ENCODE measurements around the gene TRAF2. TPM values are rescaled to one million over a fixed set of nuclear protein-coding genes. Genes with fewer than 3 reads are reported as not detected.

TRAF2 gene
- total RNA-seq, 1 donor from 2014 or later, result 21.7 TPM

GRCh38 chr9:136945333-136946227 lies 59.3 kb downstream of the TRAF2 start:
- peak overlapping the region; percentile 88 for H3K4me3 Mint-ChIP-seq (ENCODE audit: unreplicated experiment)
- peaks cover 3% of the 10 kb centered on the region for H3K36me3 Mint-ChIP-seq (ENCODE audit: low read depth, unreplicated experiment)

DNA sequence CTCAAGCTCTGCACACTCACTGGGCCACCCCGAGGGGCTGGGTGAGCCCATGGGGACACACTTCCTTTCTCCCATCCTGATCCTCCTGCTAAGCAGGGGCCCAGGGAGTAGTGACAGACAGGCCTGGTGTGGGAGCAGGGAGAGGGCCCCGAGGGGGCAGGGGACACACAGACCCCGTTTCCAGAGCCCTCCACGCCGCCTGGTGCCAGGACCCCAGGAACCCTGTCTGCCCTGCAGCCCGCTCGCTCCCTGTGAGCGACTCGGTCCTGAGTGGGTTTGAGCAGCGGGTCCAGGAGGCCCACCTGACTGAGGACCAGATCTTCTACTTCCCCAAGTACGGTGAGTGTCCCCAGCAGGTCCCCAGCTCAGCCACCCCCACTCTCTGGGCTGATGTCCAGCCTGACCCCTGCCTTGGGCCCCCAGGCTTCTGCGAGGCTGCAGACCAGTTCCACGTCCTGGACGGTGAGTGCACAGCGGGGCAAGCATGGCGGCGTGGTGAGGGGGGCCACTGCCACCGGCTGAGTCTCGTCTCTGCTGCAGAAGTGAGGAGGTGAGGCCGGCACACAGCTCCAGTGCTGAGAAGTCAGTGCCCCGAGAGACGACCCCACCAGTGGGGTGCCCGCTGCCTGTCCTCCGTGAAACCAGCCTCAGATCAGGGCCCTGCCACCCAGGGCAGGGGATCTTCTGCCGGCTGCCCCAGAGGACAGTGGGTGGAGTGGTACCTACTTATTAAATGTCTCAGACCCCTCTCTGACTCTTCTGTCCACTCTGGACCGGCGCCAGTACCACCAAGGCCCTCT lies 60.1 kb downstream of the TRAF2 start:
- Mint-ChIP-seq H3K4me1 (ENCODE audit: unreplicated experiment) (no peaks in the 10 kb centered on the region), H3K9me3 (ENCODE audit: unreplicated experiment) (no peaks in the 10 kb centered on the region), H3K4me3 (ENCODE audit: unreplicated experiment) (no peak overlapping the region), H3K27ac (ENCODE audit: unreplicated experiment) (no peak overlapping the region), H3K27me3 (ENCODE audit: unreplicated experiment) (peaks cover 6% of the 10 kb centered on the region), H3K36me3 (ENCODE audit: low read depth, unreplicated experiment) (peaks cover 3% of the 10 kb centered on the region)
- no peak for TF ChIP-seq CTCF (IDR thresholded peaks at IDR 0.05; ENCODE audit: unreplicated experiment)
- no peak for DNase-seq (ENCODE audit: low spot score)

More at GRCh38 chr9:136945333-136946227, 59.3 kb downstream of the TRAF2 start:
- DNase-seq (ENCODE audit: low spot score), result no peak
- H3K27ac Mint-ChIP-seq (ENCODE audit: unreplicated experiment), result no peak overlapping the region
- no peaks in the 10 kb centered on the region for H3K4me1 Mint-ChIP-seq (ENCODE audit: unreplicated experiment)
- no peak for TF ChIP-seq CTCF (IDR thresholded peaks at IDR 0.05; ENCODE audit: unreplicated experiment)
- no peaks in the 10 kb centered on the region for H3K9me3 Mint-ChIP-seq (ENCODE audit: unreplicated experiment)
- H3K27me3 Mint-ChIP-seq (ENCODE audit: unreplicated experiment), result peaks cover 6% of the 10 kb centered on the region

DNA sequence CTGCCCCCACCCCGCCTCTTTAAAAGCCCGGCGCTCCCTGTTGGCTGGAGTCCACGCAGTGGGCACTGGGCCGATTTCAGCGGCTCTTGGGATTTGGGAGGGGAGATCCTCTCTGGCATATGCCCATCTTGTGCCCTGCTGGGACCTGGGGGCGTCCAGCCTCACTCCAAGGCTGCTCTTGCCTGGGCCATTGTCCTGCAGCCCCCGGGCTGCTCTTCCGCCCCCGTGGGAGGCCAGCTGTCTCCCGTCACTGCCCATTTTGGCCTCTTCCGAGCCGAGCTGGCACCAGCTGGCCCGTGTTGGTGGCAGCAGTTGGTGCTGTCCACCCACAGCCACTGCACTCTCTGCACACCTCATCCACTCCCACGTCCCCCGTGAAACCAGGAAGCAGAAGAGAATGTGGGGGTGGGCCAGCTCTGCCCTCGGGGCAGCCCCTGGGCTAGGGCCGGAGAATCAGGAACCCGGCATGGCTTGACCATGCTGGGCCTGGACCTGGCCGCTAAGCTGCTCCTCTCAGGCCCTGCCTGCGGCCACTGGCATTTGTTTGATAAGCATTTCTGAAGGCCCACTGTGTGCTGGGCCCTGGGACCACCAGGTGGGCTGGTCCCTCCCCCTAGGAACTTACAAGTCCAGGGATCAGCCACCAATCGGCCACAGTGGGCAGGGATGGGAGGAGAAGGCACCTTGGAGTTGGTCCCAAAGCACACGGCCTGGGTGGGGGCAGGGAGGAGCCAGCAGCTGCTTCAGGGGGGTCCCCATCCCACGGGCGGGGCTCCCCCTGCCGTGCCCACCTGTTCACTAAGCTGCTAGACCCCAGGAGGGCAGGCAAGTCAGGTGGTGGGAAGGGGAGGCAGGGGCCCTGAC lies 60.9 kb downstream of the TRAF2 start:
- Mint-ChIP-seq H3K27ac (ENCODE audit: unreplicated experiment) (no peak overlapping the region), H3K27me3 (ENCODE audit: unreplicated experiment) (peaks cover 6% of the 10 kb centered on the region), H3K36me3 (ENCODE audit: low read depth, unreplicated experiment) (no peaks in the 10 kb centered on the region), H3K4me1 (ENCODE audit: unreplicated experiment) (no peaks in the 10 kb centered on the region), H3K4me3 (ENCODE audit: unreplicated experiment) (no peak overlapping the region), H3K9me3 (ENCODE audit: unreplicated experiment) (no peaks in the 10 kb centered on the region)
- TF ChIP-seq CTCF (IDR thresholded peaks at IDR 0.05; ENCODE audit: unreplicated experiment), result no peak
- DNase-seq (ENCODE audit: low spot score), result no peak

DNA sequence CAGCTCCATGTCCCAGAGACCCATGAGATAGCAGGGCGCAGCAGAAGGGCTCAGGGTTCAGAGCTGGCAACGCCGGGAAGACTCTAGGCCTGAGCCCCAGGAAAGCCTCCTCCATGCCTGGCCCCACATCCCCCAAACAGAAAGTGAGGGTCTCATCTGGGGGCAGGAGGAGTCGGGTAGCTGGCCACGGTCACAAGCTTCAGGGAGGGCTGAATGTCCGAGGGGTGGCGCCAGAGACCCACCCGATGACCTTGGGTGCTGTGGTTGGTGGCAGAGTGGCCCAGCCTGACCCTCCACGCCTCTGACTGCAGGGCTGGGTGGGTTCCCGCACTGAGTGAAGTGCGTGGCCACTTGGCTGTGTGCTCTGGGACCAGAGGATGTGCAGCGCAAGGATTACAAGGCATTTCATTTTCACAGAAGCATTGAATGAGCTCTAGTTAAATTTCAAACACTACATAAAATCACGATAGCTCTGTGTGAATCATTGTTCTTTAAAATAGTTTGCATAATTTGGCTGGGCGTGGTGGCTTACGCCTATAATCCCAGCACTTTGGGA lies 61.7 kb downstream of the TRAF2 start:
- TF ChIP-seq CTCF (IDR thresholded peaks at IDR 0.05; ENCODE audit: unreplicated experiment), result no peak
- no peaks in the 10 kb centered on the region for H3K4me1 Mint-ChIP-seq (ENCODE audit: unreplicated experiment)
- H3K9me3 Mint-ChIP-seq (ENCODE audit: unreplicated experiment), result no peaks in the 10 kb centered on the region
- peak overlapping the region; percentile 62 for H3K4me3 Mint-ChIP-seq (ENCODE audit: unreplicated experiment)
- no peaks in the 10 kb centered on the region for H3K36me3 Mint-ChIP-seq (ENCODE audit: low read depth, unreplicated experiment)
- peaks cover 6% of the 10 kb centered on the region for H3K27me3 Mint-ChIP-seq (ENCODE audit: unreplicated experiment)
- DNase-seq (ENCODE audit: low spot score), result peak; percentile 52
- no peak overlapping the region for H3K27ac Mint-ChIP-seq (ENCODE audit: unreplicated experiment)
